Measurements from ENCODE around the gene RRAD.

DNA sequence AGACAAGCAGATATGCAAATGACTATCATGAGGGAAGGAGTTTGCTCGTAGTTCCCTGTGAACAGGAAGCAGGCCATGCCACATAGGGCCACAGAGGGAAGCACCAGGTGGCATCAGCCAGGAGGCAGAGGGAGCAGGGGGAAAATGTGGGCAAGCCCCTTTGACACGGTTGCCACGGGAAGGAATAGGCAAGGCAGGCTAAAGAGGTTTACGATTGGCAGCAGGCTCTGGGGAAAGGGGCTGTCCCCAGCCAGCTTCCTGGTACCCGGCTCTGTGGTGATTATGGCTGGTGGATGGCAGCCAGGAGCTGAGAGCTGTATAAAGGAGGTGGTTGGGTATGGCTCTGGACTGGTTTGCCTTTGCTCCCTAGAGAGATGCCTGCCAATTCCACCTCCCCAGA lies 36.6 kb upstream of the RRAD start:
- TF ChIP-seq CTCF (IDR thresholded peaks at IDR 0.05) (no peak), HDAC2 (IDR thresholded peaks at IDR 0.05) (no peak), CEBPB (IDR thresholded peaks at IDR 0.05) (no peak), EP300 (IDR thresholded peaks at IDR 0.05) (no peak), RAD21 (conservative IDR thresholded peaks at IDR 0.05 in 1 of 2, IDR thresholded peaks at IDR 0.05 in 1 of 2) (no peak), MAX (IDR thresholded peaks at IDR 0.05) (no peak), POLR2A (IDR thresholded peaks at IDR 0.05; ENCODE audit: low read length) (no peak), JUN (IDR thresholded peaks at IDR 0.05) (no peak), SMC3 (IDR thresholded peaks at IDR 0.05) (no peak), NR3C1 (IDR thresholded peaks at IDR 0.05) (no peak), RNF2 (IDR thresholded peaks at IDR 0.05; ENCODE audit: borderline replicate concordance, low read depth) (no peak), ELK1 (IDR thresholded peaks at IDR 0.05; ENCODE audit: low read depth, low read length) (no peak), CHD4 (IDR thresholded peaks at IDR 0.05; ENCODE audit: borderline replicate concordance) (no peak)
